Activated CD4-positive, CD25-positive, alpha-beta regulatory T cell treated with anti-CD3 and anti-CD28 coated beads, Interleukin-2, amount 50 U/mL, for 72 hours (primary cell): ENCODE results near the gene SMC3.

Experiments
- DNase-seq: peaks from one replicate; pipeline ENCODE4 v3.0.0; 2021

Gene SMC3

GRCh38 chr10:110546077-110546476 is 21.4 kb upstream of the SMC3 start:
- no peak for DNase-seq

GRCh38 chr10:110546499-110547110 is 20.9 kb upstream of the SMC3 start:
- DNase-seq = no peak

- no peak for DNase-seq
Measured at GRCh38 chr10:110547139-110547761, 20.2 kb upstream of the SMC3 start.

GRCh38 chr10:110548002-110548401 is 19.5 kb upstream of the SMC3 start:
- DNase-seq = no peak

GRCh38 chr10:110549211-110549610 is 18.3 kb upstream of the SMC3 start:
- no peak for DNase-seq

- no peak for DNase-seq
Measured at GRCh38 chr10:110553905-110554304, 13.6 kb upstream of the SMC3 start.

- DNase-seq = no peak
Measured at GRCh38 chr10:110556296-110556695, 11.2 kb upstream of the SMC3 start.

GRCh38 chr10:110556969-110557601 is 10.4 kb upstream of the SMC3 start:
- DNase-seq = peak; percentile 51

GRCh38 chr10:110558041-110558440 is 9.5 kb upstream of the SMC3 start:
- no peak for DNase-seq

- DNase-seq = no peak
Measured at GRCh38 chr10:110560012-110560411, 7.5 kb upstream of the SMC3 start.

- no peak for DNase-seq
Measured at GRCh38 chr10:110561292-110561691, 6.2 kb upstream of the SMC3 start.

GRCh38 chr10:110562348-110562747 is 5.1 kb upstream of the SMC3 start:
- no peak for DNase-seq

GRCh38 chr10:110563132-110563531 is 4.4 kb upstream of the SMC3 start:
- no peak for DNase-seq

- no peak for DNase-seq
Measured at GRCh38 chr10:110566472-110567200, 859 bp upstream of the SMC3 start.

- peak; percentile 65 for DNase-seq
Measured at GRCh38 chr10:110568055-110568735, 700 bp downstream of the SMC3 start.

- DNase-seq = no peak
Measured at GRCh38 chr10:110569122-110569521, 1.6 kb downstream of the SMC3 start.

- no peak for DNase-seq
Measured at GRCh38 chr10:110569736-110570135, 2.2 kb downstream of the SMC3 start.

- no peak for DNase-seq
Measured at GRCh38 chr10:110571093-110571743, 3.7 kb downstream of the SMC3 start.

GRCh38 chr10:110572862-110573261 is 5.4 kb downstream of the SMC3 start:
- no peak for DNase-seq

GRCh38 chr10:110574420-110574819 is 6.9 kb downstream of the SMC3 start:
- no peak for DNase-seq

- DNase-seq = no peak
Measured at GRCh38 chr10:110576220-110576619, 8.7 kb downstream of the SMC3 start.

GRCh38 chr10:110577056-110577455 is 9.6 kb downstream of the SMC3 start:
- no peak for DNase-seq

- no peak for DNase-seq
Measured at GRCh38 chr10:110584006-110584405, 16.5 kb downstream of the SMC3 start.
